Measurements from ENCODE around the gene ETV2. TPM values are rescaled to one million over a fixed set of nuclear protein-coding genes. Genes with fewer than 3 reads are reported as not detected.
"Not testable (repeated sequence)": the region's sequence is repeated elsewhere in the genome, so short reads cannot be mapped to it uniquely, and the experiment has no call there.

ETV2 gene, protein sequence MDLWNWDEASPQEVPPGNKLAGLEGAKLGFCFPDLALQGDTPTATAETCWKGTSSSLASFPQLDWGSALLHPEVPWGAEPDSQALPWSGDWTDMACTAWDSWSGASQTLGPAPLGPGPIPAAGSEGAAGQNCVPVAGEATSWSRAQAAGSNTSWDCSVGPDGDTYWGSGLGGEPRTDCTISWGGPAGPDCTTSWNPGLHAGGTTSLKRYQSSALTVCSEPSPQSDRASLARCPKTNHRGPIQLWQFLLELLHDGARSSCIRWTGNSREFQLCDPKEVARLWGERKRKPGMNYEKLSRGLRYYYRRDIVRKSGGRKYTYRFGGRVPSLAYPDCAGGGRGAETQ
- total RNA-seq (1 to 10 TPM in 5 of 7 donors, under 1 TPM in 2; 0.79 to 2.5 (median 1.4) TPM), polyA plus RNA-seq (1 to 10 TPM in 1 of 2 donors, not detected in 1; 1.9 TPM)
- long read RNA-seq, donor 1: 0 reads
- long read RNA-seq, donor 2, partial matches to known transcripts: 0 of 1 reads
- long read RNA-seq, donor 2, other reads (novel, unspliced or antisense): 0 of 1 reads
- long read RNA-seq, donor 3, partial matches to known transcripts: 2 of 5 reads
- long read RNA-seq, donor 3, other reads (novel, unspliced or antisense): 2 of 5 reads

GRCh38 chr19:35641515-35642151 lies at the start of gene ETV2:
Gene ETV2, plus strand, starts transcription at chr19:35641745. Its CDS starts 716 bp downstream, at chr19:35642461.
- H3K4me3 ChIP-seq: no peak within 1 kb of the TSS
- WGBS, 3 donors: 19 to 24% (median 21%) methylated on average over 27 to 28 of the region's 28 CpGs
- H3K9me3 ChIP-seq: no peaks in the 10 kb centered on the region
- H3K27me3 ChIP-seq: no peaks in the 10 kb centered on the region
- H3K27ac ChIP-seq: no peak within 1 kb of the TSS
- TF ChIP-seq CTCF (IDR thresholded peaks at IDR 0.05) (no peak), POLR2A (IDR thresholded peaks at IDR 0.05) (no peak), EP300 (IDR thresholded peaks at IDR 0.05) (no peak)
- intact Hi-C loops (cut with DNase I): no loop called here
- no peaks in the 10 kb centered on the region for H3K36me3 ChIP-seq
- peak; percentile 35 to 61 (median 52) for DNase-seq
- peaks cover 7% of the 10 kb centered on the region for H3K4me1 ChIP-seq (ENCODE audit: insufficient read depth)

- intact Hi-C loops (cut with DNase I): no loop called here
- no peaks in the 10 kb centered on the region for H3K9me3 ChIP-seq
- H3K27ac ChIP-seq: no peak overlapping the region
- no peak overlapping the region for H3K4me3 ChIP-seq
- no peak for DNase-seq
- 18 to 28% (median 21%) methylated on average over 8 of the region's 8 CpGs for WGBS, 3 donors
- TF ChIP-seq POLR2A (IDR thresholded peaks at IDR 0.05) (no peak), CTCF (IDR thresholded peaks at IDR 0.05) (no peak), EP300 (IDR thresholded peaks at IDR 0.05) (no peak)
- no peaks in the 10 kb centered on the region for H3K4me1 ChIP-seq (ENCODE audit: insufficient read depth)
- H3K36me3 ChIP-seq: no peaks in the 10 kb centered on the region
- no peaks in the 10 kb centered on the region for H3K27me3 ChIP-seq
Measured at GRCh38 chr19:35592226-35592625, 49.3 kb upstream of the ETV2 start.

DNA sequence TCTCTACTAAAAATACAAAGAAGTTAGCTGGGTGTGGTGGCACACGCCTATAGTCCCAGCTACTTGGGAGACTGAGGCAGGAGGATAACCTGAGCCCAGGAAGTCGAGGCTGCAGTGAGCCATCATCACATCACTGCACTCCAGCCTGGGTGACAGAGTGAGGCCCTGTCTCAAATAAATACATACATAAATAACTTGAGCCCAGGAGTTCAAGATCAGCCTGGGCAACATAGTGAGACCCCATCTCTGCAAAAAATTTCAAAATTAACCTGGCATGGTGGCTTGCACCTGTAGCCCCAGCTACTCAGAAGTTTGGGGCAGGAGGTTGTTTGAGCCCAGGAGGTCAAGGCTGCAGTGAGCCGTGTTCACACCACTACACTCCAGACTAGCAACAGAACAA lies 46.5 kb upstream of the ETV2 start:
- WGBS, 3 donors: 58 to 64% (median 64%) methylated on average over 3 of the region's 3 CpGs
- intact Hi-C loops (cut with DNase I): not testable (repeated sequence)

GRCh38 chr19:35595928-35596327 lies 45.6 kb upstream of the ETV2 start:
- no peaks in the 10 kb centered on the region for H3K36me3 ChIP-seq
- no peaks in the 10 kb centered on the region for H3K4me1 ChIP-seq (ENCODE audit: insufficient read depth)
- no peak overlapping the region for H3K4me3 ChIP-seq
- WGBS, 3 donors: 90 to 100% (median 91%) methylated on average over 1 of the region's 1 CpG
- DNase-seq: no peak
- no peak overlapping the region for H3K27ac ChIP-seq
- H3K27me3 ChIP-seq: no peaks in the 10 kb centered on the region
- TF ChIP-seq EP300 (IDR thresholded peaks at IDR 0.05) (no peak), CTCF (IDR thresholded peaks at IDR 0.05) (no peak), POLR2A (IDR thresholded peaks at IDR 0.05) (no peak)
- intact Hi-C loops (cut with DNase I): no loop called here
- no peaks in the 10 kb centered on the region for H3K9me3 ChIP-seq

More for the DNA sequence above, 46.5 kb upstream of the ETV2 start:
- H3K27ac ChIP-seq; H3K36me3 ChIP-seq; H3K9me3 ChIP-seq; H3K27me3 ChIP-seq; DNase-seq; H3K4me1 ChIP-seq (ENCODE audit: insufficient read depth); H3K4me3 ChIP-seq: not testable (repeated sequence)

Data from ovary (tissue), 10 donors.